ENCODE results near the gene NSUN6.

The NSUN6 gene

GRCh38 chr10:18497806-18498369 lies 153.5 kb downstream of the NSUN6 start:
- H3K27ac ChIP-seq (ENCODE audit: low read depth, low read length): peak overlapping the region; percentile 38; the same call in 1 of the 2 replicates
- peaks cover 12% of the 10 kb centered on the region for H3K4me1 ChIP-seq (ENCODE audit: insufficient read depth, low read length)
- H3K27me3 ChIP-seq (ENCODE audit: insufficient read depth, low read length): no peaks in the 10 kb centered on the region
- H3K9ac ChIP-seq (ENCODE audit: low read depth, low read length): peak overlapping the region; percentile 41; the same call in 1 of the 2 replicates
- no peaks in the 10 kb centered on the region for H3K36me3 ChIP-seq (ENCODE audit: insufficient read depth, low read length)
- H3K9me3 ChIP-seq (ENCODE audit: insufficient read depth, low read depth, low read length): no peaks in the 10 kb centered on the region
- no peak overlapping the region for H3K4me3 ChIP-seq (ENCODE audit: low read length)
- WGBS: 83% methylated on average over 8 of the region's 8 CpGs

Data from HUES64 (cell line).